Measurements from ENCODE around the gene IFIT1. TPM values are rescaled to one million over a fixed set of nuclear protein-coding genes. Genes with fewer than 3 reads are reported as not detected.
A peak's percentile ranks its signal among the peaks of the same experiment; 100 is the strongest.

Gene IFIT1
- total RNA-seq, 1 donor, result 70.8 TPM

- no peak overlapping the region for H3K4me3 ChIP-seq (ENCODE audit: low read depth, low read length)
- DNase-seq (ENCODE audit: low read depth), result peak; percentile 77
- no peak for TF ChIP-seq CTCF (IDR thresholded peaks at IDR 0.05; ENCODE audit: insufficient read depth, low read depth, low read length)
Observed at GRCh38 chr10:89355394-89355931, 37.0 kb upstream of the IFIT1 start.

GRCh38 chr10:89357096-89357495, 35.3 kb upstream of the IFIT1 start:
- TF ChIP-seq CTCF (IDR thresholded peaks at IDR 0.05; ENCODE audit: insufficient read depth, low read depth, low read length), result no peak
- H3K4me3 ChIP-seq (ENCODE audit: low read depth, low read length), result no peak overlapping the region
- DNase-seq (ENCODE audit: low read depth), result no peak

- no peak overlapping the region for H3K4me3 ChIP-seq (ENCODE audit: low read depth, low read length)
- no peak for DNase-seq (ENCODE audit: low read depth)
- no peak for TF ChIP-seq CTCF (IDR thresholded peaks at IDR 0.05; ENCODE audit: insufficient read depth, low read depth, low read length)
Observed at GRCh38 chr10:89357975-89358374, 34.4 kb upstream of the IFIT1 start.

- H3K4me3 ChIP-seq (ENCODE audit: low read depth, low read length), result no peak overlapping the region
- no peak for DNase-seq (ENCODE audit: low read depth)
- no peak for TF ChIP-seq CTCF (IDR thresholded peaks at IDR 0.05; ENCODE audit: insufficient read depth, low read depth, low read length)
Observed at GRCh38 chr10:89360157-89360556, 32.3 kb upstream of the IFIT1 start.

- H3K4me3 ChIP-seq (ENCODE audit: low read depth, low read length), result no peak overlapping the region
- no peak for DNase-seq (ENCODE audit: low read depth)
- no peak for TF ChIP-seq CTCF (IDR thresholded peaks at IDR 0.05; ENCODE audit: insufficient read depth, low read depth, low read length)
Observed at GRCh38 chr10:89362929-89363328, 29.5 kb upstream of the IFIT1 start.

- H3K4me3 ChIP-seq (ENCODE audit: low read depth, low read length), result no peak overlapping the region
- no peak for DNase-seq (ENCODE audit: low read depth)
- no peak for TF ChIP-seq CTCF (IDR thresholded peaks at IDR 0.05; ENCODE audit: insufficient read depth, low read depth, low read length)
Observed at GRCh38 chr10:89363729-89364442, 28.5 kb upstream of the IFIT1 start.

GRCh38 chr10:89364531-89364930, 27.9 kb upstream of the IFIT1 start:
- no peak for DNase-seq (ENCODE audit: low read depth)
- H3K4me3 ChIP-seq (ENCODE audit: low read depth, low read length), result no peak overlapping the region
- no peak for TF ChIP-seq CTCF (IDR thresholded peaks at IDR 0.05; ENCODE audit: insufficient read depth, low read depth, low read length)
